AG09319 (cell line): Measurements from ENCODE around the gene DNAJC13.
"Not testable (repeated sequence)": the region's sequence is repeated elsewhere in the genome, so short reads cannot be mapped to it uniquely, and the experiment has no call there.

ENCODE experiments used
- DNase-seq: peaks from one replicate; pipeline ENCODE4 v3.0.0-alpha.2; 2010; ENCODE audit warnings: low read depth; ENCODE audit errors: extremely low read depth
- TF ChIP-seq, protein P1 (sequence below): IDR thresholded peaks from 2 replicates; pipeline ENCODE4 v1.5.1; 2011; ENCODE audit warnings: low read depth, mild to moderate bottlenecking, inconsistent platforms, low read length, moderate library complexity

The DNAJC13 gene

GRCh38 chr3:132380920-132381319 is 36.4 kb upstream of the DNAJC13 start:
- TF ChIP-seq, protein P1, sequence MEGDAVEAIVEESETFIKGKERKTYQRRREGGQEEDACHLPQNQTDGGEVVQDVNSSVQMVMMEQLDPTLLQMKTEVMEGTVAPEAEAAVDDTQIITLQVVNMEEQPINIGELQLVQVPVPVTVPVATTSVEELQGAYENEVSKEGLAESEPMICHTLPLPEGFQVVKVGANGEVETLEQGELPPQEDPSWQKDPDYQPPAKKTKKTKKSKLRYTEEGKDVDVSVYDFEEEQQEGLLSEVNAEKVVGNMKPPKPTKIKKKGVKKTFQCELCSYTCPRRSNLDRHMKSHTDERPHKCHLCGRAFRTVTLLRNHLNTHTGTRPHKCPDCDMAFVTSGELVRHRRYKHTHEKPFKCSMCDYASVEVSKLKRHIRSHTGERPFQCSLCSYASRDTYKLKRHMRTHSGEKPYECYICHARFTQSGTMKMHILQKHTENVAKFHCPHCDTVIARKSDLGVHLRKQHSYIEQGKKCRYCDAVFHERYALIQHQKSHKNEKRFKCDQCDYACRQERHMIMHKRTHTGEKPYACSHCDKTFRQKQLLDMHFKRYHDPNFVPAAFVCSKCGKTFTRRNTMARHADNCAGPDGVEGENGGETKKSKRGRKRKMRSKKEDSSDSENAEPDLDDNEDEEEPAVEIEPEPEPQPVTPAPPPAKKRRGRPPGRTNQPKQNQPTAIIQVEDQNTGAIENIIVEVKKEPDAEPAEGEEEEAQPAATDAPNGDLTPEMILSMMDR, result no peak
- DNase-seq, result no peak

GRCh38 chr3:132381348-132381944 is 35.9 kb upstream of the DNAJC13 start:
- DNase-seq, result no peak
- TF ChIP-seq, protein P1, result no peak

DNA sequence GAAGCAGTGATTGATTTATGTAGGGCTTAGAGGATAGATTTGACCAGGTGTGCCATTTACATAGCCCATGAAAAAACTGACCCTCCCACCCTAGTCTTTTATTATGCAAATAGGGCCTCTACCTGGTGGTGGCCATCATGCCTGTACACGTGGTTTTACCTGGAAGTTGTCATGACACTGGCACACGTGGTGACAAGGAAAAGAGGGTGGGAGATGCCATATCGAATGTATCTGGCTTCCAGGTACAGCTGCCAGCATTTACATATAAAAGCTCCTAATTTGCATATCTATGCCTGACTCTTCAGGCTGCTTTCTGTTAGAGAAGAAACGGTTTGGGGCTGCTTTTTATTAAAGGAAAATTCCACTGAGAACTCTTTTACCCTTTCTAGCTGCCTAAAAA is 35.0 kb upstream of the DNAJC13 start:
- TF ChIP-seq, protein P1, result no peak

DNA sequence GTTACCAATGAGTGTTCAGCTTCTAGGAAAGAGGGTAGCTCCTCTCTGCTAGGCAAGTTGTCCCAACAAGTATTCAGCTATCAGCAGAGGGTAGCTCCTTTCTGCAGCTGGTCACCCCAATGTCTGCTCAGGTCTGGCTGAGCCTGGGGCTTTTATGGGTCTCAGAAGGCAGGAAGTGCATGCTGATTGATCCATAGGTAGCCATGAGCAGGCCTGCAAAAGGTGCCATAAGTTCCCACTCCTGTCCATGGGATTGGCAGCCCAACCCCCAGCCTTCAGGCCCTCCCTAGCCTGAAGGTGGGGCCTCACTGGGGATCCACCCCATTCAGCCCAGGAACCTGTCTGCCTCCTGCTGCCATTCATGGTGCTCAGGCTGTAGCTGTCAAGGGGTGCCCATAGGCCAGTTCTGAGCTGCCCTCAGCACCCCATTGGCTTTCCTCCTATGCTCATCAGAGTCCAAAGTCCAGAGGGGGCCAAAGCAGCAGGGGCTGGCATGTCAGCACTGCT is 34.6 kb upstream of the DNAJC13 start:
- DNase-seq, result no peak
- TF ChIP-seq, protein P1, result no peak

More for the DNA sequence above, 35.0 kb upstream of the DNAJC13 start:
- DNase-seq, result no peak

DNA sequence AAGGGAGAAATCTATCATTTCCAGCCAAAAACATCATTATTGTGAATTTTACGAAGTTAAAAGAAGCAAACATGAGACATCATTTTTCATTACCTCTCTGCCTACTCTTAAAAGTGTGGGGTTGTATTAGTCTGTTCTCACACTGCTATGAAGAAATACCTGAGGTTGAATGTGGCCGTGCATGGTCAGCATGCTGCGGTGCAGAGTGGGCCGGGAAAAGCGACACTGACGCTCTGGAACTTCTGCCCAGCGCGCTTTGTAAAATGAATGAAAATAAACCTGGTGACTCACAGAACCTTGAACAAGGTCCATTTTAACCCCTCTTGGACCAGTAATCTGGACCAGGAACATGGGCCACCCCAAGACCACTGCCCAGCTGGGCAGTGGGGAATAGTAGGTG is 31.0 kb upstream of the DNAJC13 start:
- no peak for DNase-seq

DNA sequence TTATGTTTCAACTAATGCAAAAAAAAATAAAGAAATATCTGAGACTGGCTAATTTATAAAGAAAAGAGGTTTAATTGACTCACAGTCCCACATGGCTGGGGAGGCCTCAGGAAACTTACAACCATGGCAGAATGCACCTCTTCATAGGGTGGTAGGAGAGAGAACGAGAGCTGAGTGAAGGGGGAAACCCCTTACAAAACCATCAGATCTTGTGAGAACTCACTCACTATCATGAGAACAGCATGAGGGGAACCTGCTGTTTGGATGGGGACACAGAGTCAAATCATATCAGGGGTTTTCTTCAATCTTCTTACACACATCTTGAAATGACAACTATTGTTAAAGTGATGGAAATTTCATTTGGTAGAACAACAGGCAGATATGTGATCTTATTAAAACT is 24.6 kb upstream of the DNAJC13 start:
- not testable (repeated sequence) for DNase-seq

More for the DNA sequence above, 31.0 kb upstream of the DNAJC13 start:
- TF ChIP-seq, protein P1, result no peak

- TF ChIP-seq, protein P1, result no peak
- DNase-seq, result peak; percentile 65
These were observed 23.0 kb upstream of the DNAJC13 start for GRCh38 chr3:132394320-132394719.

DNA sequence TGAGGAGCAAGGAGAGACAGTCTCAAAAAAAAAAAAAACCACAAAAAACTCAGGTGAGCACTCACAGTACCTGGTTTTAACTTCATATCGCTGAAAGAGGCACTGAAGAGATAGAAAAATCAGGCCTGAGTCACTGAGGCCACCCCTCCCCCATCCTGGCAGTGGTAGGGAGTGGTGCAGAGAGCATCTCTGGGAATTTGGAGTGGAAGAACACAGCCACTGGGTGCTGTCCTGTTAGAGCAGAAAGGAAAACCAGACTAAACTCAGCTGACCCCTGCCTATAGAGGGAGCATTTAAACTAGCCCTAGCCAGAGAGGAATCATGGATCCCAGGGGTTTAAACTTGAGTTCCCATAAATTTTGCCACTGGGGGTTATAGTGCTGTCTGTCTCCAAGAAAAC is 22.2 kb upstream of the DNAJC13 start:
- DNase-seq, result no peak
- TF ChIP-seq, protein P1, result no peak
